ENCODE results near the gene TLK1. TPM values are rescaled to one million over a fixed set of nuclear protein-coding genes. Genes with fewer than 3 reads are reported as not detected.

Gene TLK1
- total RNA-seq, 1 experiment from 2014 or later = 10.1 TPM

- Histone ChIP-seq H3K4me2 (ENCODE audit: low read length) (no peak overlapping the region), H3K9me2 (replicated peaks; ENCODE audit: low read length) (no peaks in the 10 kb centered on the region), H3F3A (ENCODE audit: low read length, unreplicated experiment) (no peaks in the 10 kb centered on the region), H3K27me3 (ENCODE audit: low read length) (no peaks in the 10 kb centered on the region), H3K9ac (ENCODE audit: low read length) (no peak overlapping the region), H3K9me3 (ENCODE audit: low read length) (no peaks in the 10 kb centered on the region), H3K79me2 (ENCODE audit: low read length) (no peaks in the 10 kb centered on the region), H4K20me1 (ENCODE audit: low read length) (no peaks in the 10 kb centered on the region), H3K4me3 (ENCODE audit: low read length) (no peak overlapping the region), H3K4me1 (ENCODE audit: insufficient read depth, low read length) (no peaks in the 10 kb centered on the region), H2AFZ (ENCODE audit: low read length) (no peak overlapping the region), H3K27ac (ENCODE audit: low read length) (no peak overlapping the region), H3K36me3 (ENCODE audit: low read depth, low read length) (peaks cover 4% of the 10 kb centered on the region; the same call in 1 of the 2 replicates)
- DNase-seq (no peak), ATAC-seq (no peak)
- CTCF ChIA-PET = no interaction called here
- no peak for TF ChIP-seq CTCF (conservative IDR thresholded peaks at IDR 0.05; ENCODE audit: low read depth, low read length)
- TF ChIP-seq EZH2 (IDR thresholded peaks at IDR 0.05; ENCODE audit: low read length, unreplicated experiment) = no peak
- no peak for TF ChIP-seq EZH2phosphoT487 (IDR thresholded peaks at IDR 0.05; ENCODE audit: borderline replicate concordance, low read length)
- no TSS peak for BruUV-seq (replicated peaks)
- POLR2A ChIA-PET (ENCODE audit: unreplicated experiment) = no interaction called here
- intact Hi-C loops (cut with micrococcal nuclease) = no loop called here
Observed at GRCh38 chr2:170986566-170987258, 174.0 kb downstream of the TLK1 start.

GRCh38 chr2:170985407-170985806 is 175.3 kb downstream of the TLK1 start:
- POLR2A ChIA-PET (ENCODE audit: unreplicated experiment) = no interaction called here
- TF ChIP-seq EZH2 (IDR thresholded peaks at IDR 0.05; ENCODE audit: low read length, unreplicated experiment) (no peak), CTCF (conservative IDR thresholded peaks at IDR 0.05; ENCODE audit: low read depth, low read length) (no peak), EZH2phosphoT487 (IDR thresholded peaks at IDR 0.05; ENCODE audit: borderline replicate concordance, low read length) (no peak)
- no peak for DNase-seq

GRCh38 chr2:170984079-170984478 is 176.6 kb downstream of the TLK1 start:
- H4K20me1 ChIP-seq (ENCODE audit: low read length) = no peaks in the 10 kb centered on the region
- H3K9ac ChIP-seq (ENCODE audit: low read length) = no peak overlapping the region
- no peak for ATAC-seq
- no peaks in the 10 kb centered on the region for H3K4me1 ChIP-seq (ENCODE audit: insufficient read depth, low read length)
- H2AFZ ChIP-seq (ENCODE audit: low read length) = no peak overlapping the region
- no peaks in the 10 kb centered on the region for H3F3A ChIP-seq (ENCODE audit: low read length, unreplicated experiment)
- ChIA-PET CTCF (interaction anchor here (1.0 kb wide), 1 partner anchor 17 kb away, joined by 3 read pairs; no protein-coding TSS in a partner anchor), POLR2A (ENCODE audit: unreplicated experiment) (no interaction called here)
- H3K79me2 ChIP-seq (ENCODE audit: low read length) = no peaks in the 10 kb centered on the region
- no peak overlapping the region for H3K4me3 ChIP-seq (ENCODE audit: low read length)
- H3K9me3 ChIP-seq (ENCODE audit: low read length) = no peaks in the 10 kb centered on the region
- H3K27ac ChIP-seq (ENCODE audit: low read length) = no peak overlapping the region
- intact Hi-C loops (cut with micrococcal nuclease) = no loop called here
- no peak for DNase-seq
- TF ChIP-seq EZH2 (IDR thresholded peaks at IDR 0.05; ENCODE audit: low read length, unreplicated experiment) = no peak
- BruUV-seq (replicated peaks) = no TSS peak
- H3K27me3 ChIP-seq (ENCODE audit: low read length) = no peaks in the 10 kb centered on the region
- H3K36me3 ChIP-seq (ENCODE audit: low read depth, low read length) = no peaks in the 10 kb centered on the region
- no peak overlapping the region for H3K4me2 ChIP-seq (ENCODE audit: low read length)
- no peaks in the 10 kb centered on the region for H3K9me2 ChIP-seq (replicated peaks; ENCODE audit: low read length)

More at GRCh38 chr2:170985407-170985806, 175.3 kb downstream of the TLK1 start:
- Histone ChIP-seq H3K4me1 (ENCODE audit: insufficient read depth, low read length) (no peaks in the 10 kb centered on the region), H4K20me1 (ENCODE audit: low read length) (no peaks in the 10 kb centered on the region), H3F3A (ENCODE audit: low read length, unreplicated experiment) (no peaks in the 10 kb centered on the region), H3K27me3 (ENCODE audit: low read length) (no peaks in the 10 kb centered on the region), H3K9me2 (replicated peaks; ENCODE audit: low read length) (no peaks in the 10 kb centered on the region), H3K79me2 (ENCODE audit: low read length) (no peaks in the 10 kb centered on the region), H3K9me3 (ENCODE audit: low read length) (no peaks in the 10 kb centered on the region), H2AFZ (ENCODE audit: low read length) (no peak overlapping the region), H3K27ac (ENCODE audit: low read length) (no peak overlapping the region), H3K9ac (ENCODE audit: low read length) (no peak overlapping the region), H3K4me3 (ENCODE audit: low read length) (no peak overlapping the region), H3K36me3 (ENCODE audit: low read depth, low read length) (peaks cover 3% of the 10 kb centered on the region; the same call in 1 of the 2 replicates), H3K4me2 (ENCODE audit: low read length) (no peak overlapping the region)
- BruUV-seq (replicated peaks) = no TSS peak
- intact Hi-C loops (cut with micrococcal nuclease) = no loop called here
- CTCF ChIA-PET = no interaction called here
- no peak for ATAC-seq
